SK-N-SH (cell line): Measurements from ENCODE around the gene LTF. TPM values are rescaled to one million over a fixed set of nuclear protein-coding genes. Genes with fewer than 3 reads are reported as not detected.

Source experiments
- CTCF ChIA-PET: fragments of 300-600, 350-600 bp; formaldehyde crosslinking; extraction: SDS; loops from one replicate; lab custom pipeline; 2021; lab: Yijun Ruan, JAX
- POLR2A ChIA-PET: fragments of 350-600 bp; sonication (Branson Sonifier 250); formaldehyde crosslinking; extraction: SDS; loops from one replicate; lab custom pipeline; 2020; ENCODE audit warnings: antibody characterized with exemption, inconsistent platforms; lab: Yijun Ruan, JAX
- DNase-seq: peaks from one replicate; pipeline ENCODE4 v3.0.0; 2012
- H2AFZ ChIP-seq: fragments of 200-600 bp; sonication (generic); 2 replicates; pipeline ENCODE4 v1.8.1; 2016; ENCODE audit warnings: antibody characterized with exemption, mild to moderate bottlenecking, low read depth
- H3F3A ChIP-seq: fragments of 200-600 bp; sonication (generic); replicated peaks from 2 replicates; pipeline ENCODE3; 2016; ENCODE audit warnings: antibody characterized with exemption, mild to moderate bottlenecking; ENCODE audit not compliant: insufficient read depth
- H3K27ac ChIP-seq, 2 experiments: fragments of 200-500 bp in 1 of 2; fragments of 200-600 bp in 1 of 2; sonication (Bioruptor generic) in 1 of 2; sonication (generic), shearing (Covaris generic) in 1 of 2; 2 replicates each; pipeline versions ENCODE4 v1.5.1 to v1.6.1; 2014 to 2016; ENCODE audit warnings: low read depth in 2 of 2, inconsistent platforms in 1 of 2, low read length in 1 of 2, mild to moderate bottlenecking in 1 of 2, mixed read lengths in 1 of 2
- H3K27me3 ChIP-seq: fragments of 200-600 bp; sonication (generic), shearing (Covaris generic); 2 replicates; pipeline ENCODE4 v1.6.1; 2016; ENCODE audit warnings: mixed run types; ENCODE audit not compliant: insufficient read depth
- H3K36me3 ChIP-seq, 2 experiments: fragments of 200-500 bp in 1 of 2; fragments of 200-600 bp in 1 of 2; sonication (Bioruptor generic) in 1 of 2; sonication (generic) in 1 of 2; replicated peaks in 1 of 2; 2 replicates each; pipeline versions ENCODE3 to v1.5.1; 2014 to 2016; ENCODE audit warnings: low read length in 1 of 2, mild to moderate bottlenecking in 1 of 2; ENCODE audit not compliant: insufficient read depth in 2 of 2, control insufficient read depth in 1 of 2
- H3K4me1 ChIP-seq, 2 experiments: fragments of 200-500 bp in 1 of 2; fragments of 200-600 bp in 1 of 2; sonication (Bioruptor generic) in 1 of 2; sonication (generic), shearing (Covaris generic) in 1 of 2; 2 replicates each; pipeline versions ENCODE4 v1.5.1 to v1.6.1; 2014 to 2016; ENCODE audit warnings: low read depth in 1 of 2, low read length in 1 of 2, mixed run types in 1 of 2; ENCODE audit not compliant: insufficient read depth in 2 of 2, control insufficient read depth in 1 of 2
- H3K4me2 ChIP-seq: fragments of 200-600 bp; sonication (generic), shearing (Covaris generic); 2 replicates; pipeline ENCODE4 v1.6.1; 2017; ENCODE audit warnings: mixed run types
- H3K4me3 ChIP-seq, 2 experiments: fragments of 200-500 bp in 1 of 2; fragments of 200-600 bp in 1 of 2; sonication (Bioruptor generic) in 1 of 2; sonication (generic), shearing (Covaris generic) in 1 of 2; 2 replicates each; pipeline versions ENCODE4 v1.5.1 to v1.8.1; 2014 to 2016; ENCODE audit warnings: low read depth in 2 of 2, inconsistent platforms in 1 of 2, low read length in 1 of 2, mild to moderate bottlenecking in 1 of 2, mixed read lengths in 1 of 2, moderate library complexity in 1 of 2
- H3K79me2 ChIP-seq: fragments of 200-600 bp; sonication (generic); 2 replicates; pipeline ENCODE4 v1.8.1; 2017; ENCODE audit warnings: mild to moderate bottlenecking; ENCODE audit not compliant: insufficient read depth
- H3K9ac ChIP-seq: fragments of 200-600 bp; sonication (generic); 2 replicates; pipeline ENCODE4 v1.6.1; 2017; ENCODE audit warnings: mixed run types
- H3K9me2 ChIP-seq: fragments of 200-600 bp; sonication (generic); 2 replicates; pipeline ENCODE4 v1.6.1; 2017; ENCODE audit warnings: mixed run types
- H3K9me3 ChIP-seq: fragments of 200-600 bp; sonication (generic); 2 replicates; pipeline ENCODE4 v1.6.1; 2017; ENCODE audit warnings: mixed run types, mild to moderate bottlenecking, moderate library complexity
- H4K20me1 ChIP-seq: fragments of 200-600 bp; sonication (generic); 2 replicates; pipeline ENCODE4 v1.6.1; 2017; ENCODE audit warnings: mild to moderate bottlenecking, mixed run types; ENCODE audit not compliant: insufficient read depth
- CHD2 ChIP-seq: fragments of 150-350 bp; IDR thresholded peaks from 2 replicates; pipeline ENCODE4 v1.6.1; 2018; ENCODE audit warnings: low read length; ENCODE audit not compliant: partially characterized antibody
- EZH2phosphoT487 ChIP-seq: fragments of 200-600 bp; sonication (generic); IDR thresholded peaks from 2 replicates; pipeline ENCODE4 v1.6.1; 2017; ENCODE audit warnings: low read depth, mixed run types, mild to moderate bottlenecking, antibody characterized with exemption, moderate library complexity, borderline replicate concordance
- GATA2 ChIP-seq: sonication (generic); formaldehyde crosslinking; IDR thresholded peaks from 2 replicates; pipeline ENCODE4 v1.5.0; 2020; ENCODE audit warnings: mild to moderate bottlenecking, missing genetic modification reagents
- JUND ChIP-seq: IDR thresholded peaks from 2 replicates; pipeline ENCODE4 v1.4.0; 2012
- MEF2A ChIP-seq: IDR thresholded peaks from 2 replicates; pipeline ENCODE4 v1.4.0; 2012; ENCODE audit warnings: low read depth, borderline replicate concordance
- POLR2AphosphoS5 ChIP-seq: IDR thresholded peaks from 2 replicates; pipeline ENCODE4 v1.6.1; 2012; ENCODE audit warnings: low read depth, low read length
- RAD21 ChIP-seq: IDR thresholded peaks from 2 replicates; pipeline ENCODE4 v1.6.1; 2012; ENCODE audit warnings: mild to moderate bottlenecking, low read length
- RCOR1 ChIP-seq: fragments of 150-350 bp; IDR thresholded peaks from 2 replicates; pipeline ENCODE4 v1.6.1; 2017; ENCODE audit warnings: antibody characterized with exemption, low read length
- RFX5 ChIP-seq: IDR thresholded peaks from 2 replicates; pipeline ENCODE4 v1.6.1; 2012; ENCODE audit warnings: mild to moderate bottlenecking, improper control_type of control experiment, low read length
- RXRA ChIP-seq: IDR thresholded peaks from 2 replicates; pipeline ENCODE4 v1.4.0; 2012; ENCODE audit warnings: low read depth, mild to moderate bottlenecking, borderline replicate concordance
- SMC3 ChIP-seq: IDR thresholded peaks from 2 replicates; pipeline ENCODE4 v1.6.1; 2012; ENCODE audit warnings: low read depth, low read length, improper control_type of control experiment
- WGBS: methylation state at CpG from one replicate; pipeline ENCODE4 v1.1.6; 2017; ENCODE audit warnings: low lambda C conversion rate; 5-methylcytosine and 5-hydroxymethylcytosine counted together
- polyA plus RNA-seq, 3 experiments: library from polyadenylated mRNA; depleted of rRNA; stranded (reverse); fragments of >200 nt; gene quantifications; 2 replicates each; pipeline ENCODE4 v1.2.3, GENCODE V29; 2012
- TF ChIP-seq, protein P1 (sequence below): IDR thresholded peaks from 2 replicates; pipeline ENCODE4 v1.4.0; 2012; ENCODE audit warnings: low read depth, borderline replicate concordance
- TF ChIP-seq, protein P2 (sequence below): fragments of 150-350 bp; IDR thresholded peaks from 2 replicates; pipeline ENCODE4 v1.6.1; 2017; ENCODE audit warnings: antibody characterized with exemption, low read length, low read depth, borderline replicate concordance
- TF ChIP-seq, protein P3 (sequence below): IDR thresholded peaks from 2 replicates; pipeline ENCODE4 v1.4.0; 2012; ENCODE audit warnings: low read depth, borderline replicate concordance
- TF ChIP-seq, protein P4 (sequence below): IDR thresholded peaks from 2 replicates; pipeline ENCODE4; 2012
- TF ChIP-seq, protein P5 (sequence below): fragments of 200-600 bp; sonication (generic); IDR thresholded peaks from 2 replicates; pipeline ENCODE4 v1.6.1; 2017; ENCODE audit warnings: antibody characterized with exemption, mild to moderate bottlenecking, moderate library complexity

LTF gene
- polyA plus RNA-seq, 1 of the 3 experiments (the other 2 are of a cell fraction), result not detected

DNA sequence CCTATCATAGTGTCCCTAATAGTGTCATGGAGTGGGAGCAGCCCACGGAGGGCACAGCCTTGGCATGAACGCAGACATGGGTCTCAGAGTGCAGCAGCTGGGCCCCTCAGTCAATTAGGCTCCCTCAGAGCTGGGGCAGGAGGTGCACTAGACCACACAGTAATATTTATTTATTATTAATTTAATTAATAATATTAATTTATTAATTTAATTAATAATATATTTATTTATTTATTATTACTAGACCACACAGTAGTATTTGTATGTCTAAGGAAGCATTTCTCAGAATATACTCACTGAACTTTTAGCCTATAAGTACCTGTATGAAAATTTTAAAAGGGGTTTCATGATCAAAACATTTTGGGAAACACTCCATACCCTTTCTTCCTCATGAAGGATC, 63.1 kb downstream of the LTF start (continued):
- TF ChIP-seq, protein P1, sequence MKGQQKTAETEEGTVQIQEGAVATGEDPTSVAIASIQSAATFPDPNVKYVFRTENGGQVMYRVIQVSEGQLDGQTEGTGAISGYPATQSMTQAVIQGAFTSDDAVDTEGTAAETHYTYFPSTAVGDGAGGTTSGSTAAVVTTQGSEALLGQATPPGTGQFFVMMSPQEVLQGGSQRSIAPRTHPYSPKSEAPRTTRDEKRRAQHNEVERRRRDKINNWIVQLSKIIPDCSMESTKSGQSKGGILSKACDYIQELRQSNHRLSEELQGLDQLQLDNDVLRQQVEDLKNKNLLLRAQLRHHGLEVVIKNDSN, result no peak
- TF ChIP-seq, protein P2, sequence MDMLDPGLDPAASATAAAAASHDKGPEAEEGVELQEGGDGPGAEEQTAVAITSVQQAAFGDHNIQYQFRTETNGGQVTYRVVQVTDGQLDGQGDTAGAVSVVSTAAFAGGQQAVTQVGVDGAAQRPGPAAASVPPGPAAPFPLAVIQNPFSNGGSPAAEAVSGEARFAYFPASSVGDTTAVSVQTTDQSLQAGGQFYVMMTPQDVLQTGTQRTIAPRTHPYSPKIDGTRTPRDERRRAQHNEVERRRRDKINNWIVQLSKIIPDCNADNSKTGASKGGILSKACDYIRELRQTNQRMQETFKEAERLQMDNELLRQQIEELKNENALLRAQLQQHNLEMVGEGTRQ, result no peak
- TF ChIP-seq RXRA (no peak), GATA2 (CRISPR knock-in tag) (no peak), SMC3 (no peak)

DNA sequence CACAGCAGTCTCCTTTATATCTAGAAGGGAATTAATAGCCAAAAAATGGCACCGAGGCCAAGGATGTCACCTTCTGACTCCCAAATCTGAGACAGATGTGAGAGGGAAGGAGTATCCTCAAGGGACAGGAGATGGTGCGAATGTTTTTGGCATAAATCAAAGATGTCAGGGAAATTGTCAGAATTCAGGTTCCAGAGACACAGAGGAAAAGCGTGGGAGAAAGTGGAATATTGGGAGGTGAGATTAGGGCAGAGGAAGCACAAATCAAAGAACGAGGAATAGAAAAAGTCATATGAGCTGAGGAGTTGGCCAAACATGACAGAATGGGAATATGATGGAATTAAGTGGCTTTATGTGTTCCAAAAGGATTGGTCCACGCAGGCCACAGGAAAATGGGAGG, 63.9 kb downstream of the LTF start:
- WGBS, result 13% methylated on average over 5 of the region's 5 CpGs
- CTCF ChIA-PET, result interaction anchor here (1.6 kb wide), 1 partner anchor 23 kb away, joined by 6 read pairs; no protein-coding TSS in a partner anchor
- H3K4me1 ChIP-seq, result no peaks in the 10 kb centered on the region
- H3K36me3 ChIP-seq, result no peaks in the 10 kb centered on the region
- H3K27ac ChIP-seq, result no peak overlapping the region
- no peaks in the 10 kb centered on the region; the same call in 1 of the 2 replicates for H3K9me2 ChIP-seq
- POLR2A ChIA-PET, result no interaction called here
- H4K20me1 ChIP-seq, result no peaks in the 10 kb centered on the region
- TF ChIP-seq EZH2phosphoT487, result no peak
- TF ChIP-seq, protein P3, sequence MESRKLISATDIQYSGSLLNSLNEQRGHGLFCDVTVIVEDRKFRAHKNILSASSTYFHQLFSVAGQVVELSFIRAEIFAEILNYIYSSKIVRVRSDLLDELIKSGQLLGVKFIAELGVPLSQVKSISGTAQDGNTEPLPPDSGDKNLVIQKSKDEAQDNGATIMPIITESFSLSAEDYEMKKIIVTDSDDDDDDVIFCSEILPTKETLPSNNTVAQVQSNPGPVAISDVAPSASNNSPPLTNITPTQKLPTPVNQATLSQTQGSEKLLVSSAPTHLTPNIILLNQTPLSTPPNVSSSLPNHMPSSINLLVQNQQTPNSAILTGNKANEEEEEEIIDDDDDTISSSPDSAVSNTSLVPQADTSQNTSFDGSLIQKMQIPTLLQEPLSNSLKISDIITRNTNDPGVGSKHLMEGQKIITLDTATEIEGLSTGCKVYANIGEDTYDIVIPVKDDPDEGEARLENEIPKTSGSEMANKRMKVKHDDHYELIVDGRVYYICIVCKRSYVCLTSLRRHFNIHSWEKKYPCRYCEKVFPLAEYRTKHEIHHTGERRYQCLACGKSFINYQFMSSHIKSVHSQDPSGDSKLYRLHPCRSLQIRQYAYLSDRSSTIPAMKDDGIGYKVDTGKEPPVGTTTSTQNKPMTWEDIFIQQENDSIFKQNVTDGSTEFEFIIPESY, result no peak
- TF ChIP-seq SMC3, result no peak
- TF ChIP-seq, protein P4, sequence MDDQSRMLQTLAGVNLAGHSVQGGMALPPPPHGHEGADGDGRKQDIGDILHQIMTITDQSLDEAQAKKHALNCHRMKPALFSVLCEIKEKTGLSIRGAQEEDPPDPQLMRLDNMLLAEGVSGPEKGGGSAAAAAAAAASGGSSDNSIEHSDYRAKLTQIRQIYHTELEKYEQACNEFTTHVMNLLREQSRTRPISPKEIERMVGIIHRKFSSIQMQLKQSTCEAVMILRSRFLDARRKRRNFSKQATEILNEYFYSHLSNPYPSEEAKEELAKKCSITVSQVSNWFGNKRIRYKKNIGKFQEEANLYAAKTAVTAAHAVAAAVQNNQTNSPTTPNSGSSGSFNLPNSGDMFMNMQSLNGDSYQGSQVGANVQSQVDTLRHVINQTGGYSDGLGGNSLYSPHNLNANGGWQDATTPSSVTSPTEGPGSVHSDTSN, result no peak
- no peak for TF ChIP-seq RAD21
- no peak for TF ChIP-seq JUND
- TF ChIP-seq RFX5, result no peak
- TF ChIP-seq POLR2AphosphoS5, result no peak
- no peak for TF ChIP-seq RCOR1
- no peak for TF ChIP-seq CHD2
- TF ChIP-seq, protein P1, result no peak
- no peak for TF ChIP-seq MEF2A
- TF ChIP-seq, protein P5, sequence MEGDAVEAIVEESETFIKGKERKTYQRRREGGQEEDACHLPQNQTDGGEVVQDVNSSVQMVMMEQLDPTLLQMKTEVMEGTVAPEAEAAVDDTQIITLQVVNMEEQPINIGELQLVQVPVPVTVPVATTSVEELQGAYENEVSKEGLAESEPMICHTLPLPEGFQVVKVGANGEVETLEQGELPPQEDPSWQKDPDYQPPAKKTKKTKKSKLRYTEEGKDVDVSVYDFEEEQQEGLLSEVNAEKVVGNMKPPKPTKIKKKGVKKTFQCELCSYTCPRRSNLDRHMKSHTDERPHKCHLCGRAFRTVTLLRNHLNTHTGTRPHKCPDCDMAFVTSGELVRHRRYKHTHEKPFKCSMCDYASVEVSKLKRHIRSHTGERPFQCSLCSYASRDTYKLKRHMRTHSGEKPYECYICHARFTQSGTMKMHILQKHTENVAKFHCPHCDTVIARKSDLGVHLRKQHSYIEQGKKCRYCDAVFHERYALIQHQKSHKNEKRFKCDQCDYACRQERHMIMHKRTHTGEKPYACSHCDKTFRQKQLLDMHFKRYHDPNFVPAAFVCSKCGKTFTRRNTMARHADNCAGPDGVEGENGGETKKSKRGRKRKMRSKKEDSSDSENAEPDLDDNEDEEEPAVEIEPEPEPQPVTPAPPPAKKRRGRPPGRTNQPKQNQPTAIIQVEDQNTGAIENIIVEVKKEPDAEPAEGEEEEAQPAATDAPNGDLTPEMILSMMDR, result no peak
- no peak for DNase-seq
- H3K4me3 ChIP-seq, result no peak overlapping the region
- no peak overlapping the region for H3K4me2 ChIP-seq
- no peak overlapping the region for H3K9ac ChIP-seq
- no peak overlapping the region for H2AFZ ChIP-seq
- H3K79me2 ChIP-seq, result no peaks in the 10 kb centered on the region
- no peaks in the 10 kb centered on the region; the same call in 1 of the 2 replicates for H3K27me3 ChIP-seq
- H3K9me3 ChIP-seq, result no peaks in the 10 kb centered on the region
- no peaks in the 10 kb centered on the region for H3F3A ChIP-seq
